ENCODE measurements around the gene MON1A. TPM values are rescaled to one million over a fixed set of nuclear protein-coding genes. Genes with fewer than 3 reads are reported as not detected.

MON1A gene
- total RNA-seq, 1 experiment from 2014 or later = 5.1 TPM

Other genes starting within 250 kb of the MON1A start
- gene MST1, start 240.3 kb downstream of the MON1A start, total RNA-seq (2014; rRNA removed; shearing (Covaris generic)) = 0.59 TPM in 1 of 2 replicates, not detected in the other
- 6.9 and 13.7 TPM in 2 replicates for gene RNF123, start 240.3 kb downstream of the MON1A start, total RNA-seq (2014; rRNA removed; shearing (Covaris generic))
- 5.5 TPM in 1 of 2 replicates, not detected in the other for gene AMIGO3, start 210.1 kb downstream of the MON1A start, total RNA-seq (2014; rRNA removed; shearing (Covaris generic))
- gene GMPPB, start 205.9 kb downstream of the MON1A start, total RNA-seq (2014; rRNA removed; shearing (Covaris generic)) = 20.4 and 39.4 TPM in 2 replicates
- gene IP6K1, start 143.3 kb downstream of the MON1A start, total RNA-seq (2014; rRNA removed; shearing (Covaris generic)) = 21.4 and 33.7 TPM in 2 replicates
- gene CDHR4, start 129.9 kb downstream of the MON1A start, total RNA-seq (2014; rRNA removed; shearing (Covaris generic)) = not detected in 2 replicates
- 0.89 and 1.6 TPM in 2 replicates for gene INKA1, start 126.5 kb downstream of the MON1A start, total RNA-seq (2014; rRNA removed; shearing (Covaris generic))
- gene UBA7, start 115.9 kb downstream of the MON1A start, total RNA-seq (2014; rRNA removed; shearing (Covaris generic)) = 21.8 and 46.1 TPM in 2 replicates
- 6.5 and 9.9 TPM in 2 replicates for gene TRAIP, start 73.2 kb downstream of the MON1A start, total RNA-seq (2014; rRNA removed; shearing (Covaris generic))
- 0.12 and 0.27 TPM in 2 replicates for gene CAMKV, start 59.9 kb downstream of the MON1A start, total RNA-seq (2014; rRNA removed; shearing (Covaris generic))
- gene MST1R, start 25.9 kb downstream of the MON1A start, total RNA-seq (2014; rRNA removed; shearing (Covaris generic)) = 0.17 and 1.4 TPM in 2 replicates
- 13.4 and 21.7 TPM in 2 replicates for gene RBM6, start 10.3 kb upstream of the MON1A start, total RNA-seq (2014; rRNA removed; shearing (Covaris generic))
- 18.0 and 37.1 TPM in 2 replicates for gene RBM5, start 159.1 kb upstream of the MON1A start, total RNA-seq (2014; rRNA removed; shearing (Covaris generic))
- gene SEMA3F, start 225.5 kb upstream of the MON1A start, total RNA-seq (2014; rRNA removed; shearing (Covaris generic)) = 3.7 and 6.6 TPM in 2 replicates